HepG2 (cell line): Measurements from ENCODE around the gene AP1G1. TPM values are rescaled to one million over a fixed set of nuclear protein-coding genes. Genes with fewer than 3 reads are reported as not detected.
"Not testable (repeated sequence)": the region's sequence is repeated elsewhere in the genome, so short reads cannot be mapped to it uniquely, and the experiment has no call there.

Source experiments
- ATAC-seq: fragments of 200-7000 bp; cut with Tn5 transposase; 3 replicates; pipeline ENCODE4 v1.9.1; 2020; ENCODE audit warnings: mild to moderate bottlenecking, moderate library complexity
- BruUV-seq: library from RNA; stranded (reverse); fragments of 400-500 nt; replicated peaks from 2 replicates; lab custom pipeline; 2021; lab: Mats Ljungman, UMichigan
- CTCF ChIA-PET: fragments of 300-600 bp; formaldehyde crosslinking; extraction: SDS; loops from one replicate; lab custom pipeline; 2021; ENCODE audit warnings: low total read pairs, inconsistent platforms, low intra/inter-chr PET ratio; lab: Yijun Ruan, JAX
- POLR2A ChIA-PET: fragments of 350-600 bp; sonication (Branson Sonifier 250); formaldehyde crosslinking; loops from one replicate; lab custom pipeline; 2020; ENCODE audit warnings: antibody characterized with exemption, inconsistent platforms; lab: Yijun Ruan, JAX
- DNase-seq: peaks from one replicate; pipeline ENCODE4 v3.0.0-alpha.2; 2015; ENCODE audit warnings: low spot score
- FAIRE-seq: peaks from 3 replicates; lab custom pipeline; 2011; peaks lifted over from hg19 to GRCh38; lab: Jason Lieb, UNC
- H2AFZ ChIP-seq: one replicate; pipeline ENCODE4 v1.6.1; 2011; ENCODE audit warnings: low read length, inconsistent platforms
- H3K27ac ChIP-seq: fragments of 300-600 bp; 3 replicates; pipeline ENCODE4 v1.8.0; 2011; ENCODE audit warnings: mixed run types, mild to moderate bottlenecking, mixed read lengths, low read length, inconsistent platforms; ENCODE audit not compliant: insufficient read depth; ENCODE audit errors: extremely low read length
- H3K27me3 ChIP-seq, 2 experiments: fragments of 200-600 bp in 1 of 2; 2 replicates in 1 of 2; 3 replicates in 1 of 2; pipeline versions ENCODE4 v1.6.0 to v1.8.0; 2011; ENCODE audit warnings: low read length in 2 of 2, mild to moderate bottlenecking in 2 of 2, moderate library complexity in 2 of 2, inconsistent platforms in 1 of 2; ENCODE audit not compliant: insufficient read depth in 2 of 2, control insufficient read depth in 1 of 2
- H3K36me3 ChIP-seq, 2 experiments: fragments of 200-600 bp in 1 of 2; replicated peaks in 1 of 2; 2 replicates in 1 of 2; 3 replicates in 1 of 2; pipeline versions ENCODE4 v1.5.1 to v1.8.0; 2011; ENCODE audit warnings: low read length in 2 of 2, inconsistent platforms in 1 of 2; ENCODE audit not compliant: insufficient read depth in 2 of 2, control insufficient read depth in 1 of 2
- H3K4me1 ChIP-seq: 2 replicates; pipeline ENCODE4 v1.5.1; 2012; ENCODE audit warnings: low read length, inconsistent platforms; ENCODE audit not compliant: insufficient read depth
- H3K4me2 ChIP-seq: 2 replicates; pipeline ENCODE4 v1.6.0; 2011; ENCODE audit warnings: low read depth, low read length, inconsistent platforms
- H3K4me3 ChIP-seq, 3 experiments: fragments of 200-600 bp in 1 of 3; sonication (generic), shearing (Covaris generic) in 1 of 3; replicated peaks in 1 of 3; 2 replicates each; pipeline ENCODE4 v1.5.1; 2011 to 2016; ENCODE audit warnings: low read length in 3 of 3, inconsistent platforms in 2 of 3, low read depth in 2 of 3, mild to moderate bottlenecking in 2 of 3, control low read depth in 1 of 3, mixed read lengths in 1 of 3; ENCODE audit not compliant: insufficient read depth in 1 of 3
- H3K79me2 ChIP-seq: one replicate; pipeline ENCODE4 v1.6.1; 2011; ENCODE audit warnings: low read length, inconsistent platforms; ENCODE audit not compliant: insufficient read depth
- H3K9ac ChIP-seq: 2 replicates; pipeline ENCODE4 v1.6.0; 2011; ENCODE audit warnings: mild to moderate bottlenecking, low read depth, low read length, inconsistent platforms; ENCODE audit not compliant: insufficient read depth
- H3K9me3 ChIP-seq: 2 replicates; pipeline ENCODE4 v1.5.1; 2012; ENCODE audit warnings: mild to moderate bottlenecking, low read length
- H4K20me1 ChIP-seq: 2 replicates; pipeline ENCODE4 v1.6.0; 2011; ENCODE audit warnings: inconsistent platforms, mild to moderate bottlenecking, low read length, moderate library complexity; ENCODE audit not compliant: insufficient read depth
- CBX1 ChIP-seq: IDR thresholded peaks from one replicate; pipeline ENCODE4 v1.6.1; 2016; ENCODE audit warnings: antibody characterized with exemption, low read depth
- FIP1L1 ChIP-seq: fragments of 200-400 bp; formaldehyde crosslinking; IDR thresholded peaks from 2 replicates; pipeline ENCODE4 v1.6.1; 2018; ENCODE audit warnings: low read depth, mild to moderate bottlenecking, low read length, moderate library complexity, borderline replicate concordance; ENCODE audit not compliant: insufficient read depth
- FOXO1 ChIP-seq: sonication (generic); formaldehyde crosslinking; IDR thresholded peaks from 2 replicates; pipeline ENCODE4 v1.4.0; 2020; ENCODE audit warnings: missing genetic modification reagents
- ISL2 ChIP-seq: sonication (generic); formaldehyde crosslinking; IDR thresholded peaks from 2 replicates; pipeline ENCODE4 v1.5.0; 2020; ENCODE audit warnings: missing genetic modification reagents
- KLF16 ChIP-seq, 2 experiments: sonication (generic) in 1 of 2; formaldehyde crosslinking in 1 of 2; IDR thresholded peaks; 2 replicates each; pipeline versions ENCODE4 v1.6.1 to v1.8.0; 2016 to 2023; ENCODE audit warnings: missing genetic modification reagents in 2 of 2, missing compliant biosample characterization in 1 of 2
- NR2F1 ChIP-seq, 2 experiments: fragments of 450-650 bp in 1 of 2; formaldehyde crosslinking in 1 of 2; IDR thresholded peaks; 2 replicates each; pipeline versions ENCODE4 v1.5.0 to v1.6.1; 2016 to 2020; ENCODE audit warnings: mild to moderate bottlenecking in 1 of 2, missing compliant biosample characterization in 1 of 2, missing genetic modification reagents in 1 of 2, moderate library complexity in 1 of 2
- RBFOX2 ChIP-seq: fragments of 200-400 bp; formaldehyde crosslinking; IDR thresholded peaks from 2 replicates; pipeline ENCODE4 v1.6.1; 2017; ENCODE audit warnings: low read depth, mild to moderate bottlenecking, low read length
- SMAD3 ChIP-seq: sonication (generic); formaldehyde crosslinking; IDR thresholded peaks from 2 replicates; pipeline ENCODE4 v1.4.0; 2020; ENCODE audit warnings: missing genetic modification reagents
- SMARCC2 ChIP-seq: fragments of 450-650 bp; IDR thresholded peaks from 2 replicates; pipeline ENCODE4 v1.6.1; 2017; ENCODE audit warnings: antibody characterized with exemption, mild to moderate bottlenecking
- SPEN ChIP-seq: sonication (generic); formaldehyde crosslinking; IDR thresholded peaks from 2 replicates; pipeline ENCODE4 v1.5.1; 2020; ENCODE audit warnings: low read depth, mild to moderate bottlenecking, missing genetic modification reagents
- XRCC5 ChIP-seq: fragments of 200-400 bp; formaldehyde crosslinking; optimal IDR thresholded peaks from 2 replicates; pipeline ENCODE3; 2017; ENCODE audit warnings: mild to moderate bottlenecking, low read length
- ZNF260 ChIP-seq: sonication (generic); formaldehyde crosslinking; IDR thresholded peaks from 2 replicates; pipeline ENCODE4 v1.4.0; 2020; ENCODE audit warnings: missing genetic modification reagents, low read depth, mild to moderate bottlenecking, borderline replicate concordance
- ZNF737 ChIP-seq: sonication (generic); formaldehyde crosslinking; IDR thresholded peaks from 2 replicates; pipeline ENCODE4 v1.5.0; 2020; ENCODE audit warnings: missing genetic modification reagents, mild to moderate bottlenecking, borderline replicate concordance
- ZSCAN31 ChIP-seq: sonication (generic); formaldehyde crosslinking; IDR thresholded peaks from 2 replicates; pipeline ENCODE4 v1.5.0; 2020; ENCODE audit warnings: low read depth, mild to moderate bottlenecking, missing genetic modification reagents
- WGBS: methylation state at CpG from one replicate; pipeline ENCODE4 v1.1.6; 2017; ENCODE audit warnings: low lambda C conversion rate; 5-methylcytosine and 5-hydroxymethylcytosine counted together
- in situ Hi-C: cut with HindIII; loops from 2 replicates; pipeline ENCODE4 v1.10.0; 2017; ENCODE audit warnings: low pct_unique_long_range_greater_than_20kb; ENCODE audit not compliant: extremely low pct_ligation_motif_present
- intact Hi-C: fragments of 100-400 bp; cut with micrococcal nuclease; formaldehyde crosslinking; loops from one replicate; pipeline ENCODE4 v1.10.0; 2022; ENCODE audit not compliant: unreplicated experiment
- polyA plus RNA-seq, 8 experiments: library from polyadenylated mRNA; depleted of rRNA in 3 of 8; stranded (reverse) in 7 of 8; unstranded in 1 of 8; fragments of >200 nt; fragmentation: Illumina TruSeq in 4 of 8; extraction: Trizol in 4 of 8; gene quantifications; 2 replicates each; pipeline versions ENCODE4 v1.2.1 to v1.2.3, GENCODE V29; 2011 to 2016; ENCODE audit warnings: low read depth in 4 of 8, missing spikeins in 1 of 8, mixed read lengths in 1 of 8; ENCODE audit not compliant: insufficient read depth in 1 of 8
- total RNA-seq, 5 experiments: library from RNA; depleted of rRNA; stranded (reverse); fragments of >200 nt; fragmentation: Illumina TruSeq; extraction: Trizol; gene quantifications; 2 replicates each; pipeline ENCODE4 v1.2.3, GENCODE V29; 2016; ENCODE audit warnings: low read depth in 1 of 5
- TF ChIP-seq, protein P1 (sequence below): sonication (generic); formaldehyde crosslinking; IDR thresholded peaks from 2 replicates; pipeline ENCODE4 v1.4.0; 2020; ENCODE audit warnings: missing genetic modification reagents
- TF ChIP-seq, protein P2 (sequence below): sonication (generic); formaldehyde crosslinking; IDR thresholded peaks from 2 replicates; pipeline ENCODE4 v1.4.0; 2020; ENCODE audit warnings: missing genetic modification reagents

Gene AP1G1
- total and polyA plus RNA-seq, 2 of the 13 experiments (the other 11 are each of a cell fraction or from before 2014, with no cell fraction given), result 62.2 to 66.2 TPM

DNA sequence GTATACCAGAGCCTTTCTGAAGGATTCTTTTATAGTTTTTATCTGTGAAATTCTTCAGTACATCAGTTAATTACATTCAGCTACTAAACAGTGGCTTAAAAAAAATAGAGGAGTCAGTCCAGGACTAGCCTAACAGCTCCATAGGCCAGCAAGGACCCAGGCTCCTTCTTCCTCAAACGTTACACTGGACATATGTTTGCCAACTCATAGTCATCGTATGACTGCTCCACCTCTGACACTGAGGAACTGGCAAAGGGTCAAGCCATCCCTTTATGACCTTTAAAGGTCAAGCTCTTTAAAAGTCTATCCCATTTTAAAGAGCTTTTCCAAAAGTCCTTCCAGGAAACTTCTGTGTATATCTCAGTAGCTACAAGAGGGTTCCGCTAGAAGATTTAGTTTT, 120.8 kb downstream of the AP1G1 start:
- no peak for FAIRE-seq
- no peaks in the 10 kb centered on the region for H3K9me3 ChIP-seq
- POLR2A ChIA-PET, result no interaction called here
- intact Hi-C loops, result no loop called here
- H3K27ac ChIP-seq, result no peak overlapping the region
- no peak for TF ChIP-seq KLF16 (CRISPR knock-in tag; IDR thresholded peaks at IDR 0.05)
- no peak for TF ChIP-seq RBFOX2
- no peak for TF ChIP-seq ZNF737 (CRISPR knock-in tag)
- TF ChIP-seq ISL2, result no peak
- TF ChIP-seq NR2F1 (CRISPR knock-in tag; IDR thresholded peaks at IDR 0.05), result no peak
- TF ChIP-seq XRCC5, result no peak
- TF ChIP-seq, protein P1, sequence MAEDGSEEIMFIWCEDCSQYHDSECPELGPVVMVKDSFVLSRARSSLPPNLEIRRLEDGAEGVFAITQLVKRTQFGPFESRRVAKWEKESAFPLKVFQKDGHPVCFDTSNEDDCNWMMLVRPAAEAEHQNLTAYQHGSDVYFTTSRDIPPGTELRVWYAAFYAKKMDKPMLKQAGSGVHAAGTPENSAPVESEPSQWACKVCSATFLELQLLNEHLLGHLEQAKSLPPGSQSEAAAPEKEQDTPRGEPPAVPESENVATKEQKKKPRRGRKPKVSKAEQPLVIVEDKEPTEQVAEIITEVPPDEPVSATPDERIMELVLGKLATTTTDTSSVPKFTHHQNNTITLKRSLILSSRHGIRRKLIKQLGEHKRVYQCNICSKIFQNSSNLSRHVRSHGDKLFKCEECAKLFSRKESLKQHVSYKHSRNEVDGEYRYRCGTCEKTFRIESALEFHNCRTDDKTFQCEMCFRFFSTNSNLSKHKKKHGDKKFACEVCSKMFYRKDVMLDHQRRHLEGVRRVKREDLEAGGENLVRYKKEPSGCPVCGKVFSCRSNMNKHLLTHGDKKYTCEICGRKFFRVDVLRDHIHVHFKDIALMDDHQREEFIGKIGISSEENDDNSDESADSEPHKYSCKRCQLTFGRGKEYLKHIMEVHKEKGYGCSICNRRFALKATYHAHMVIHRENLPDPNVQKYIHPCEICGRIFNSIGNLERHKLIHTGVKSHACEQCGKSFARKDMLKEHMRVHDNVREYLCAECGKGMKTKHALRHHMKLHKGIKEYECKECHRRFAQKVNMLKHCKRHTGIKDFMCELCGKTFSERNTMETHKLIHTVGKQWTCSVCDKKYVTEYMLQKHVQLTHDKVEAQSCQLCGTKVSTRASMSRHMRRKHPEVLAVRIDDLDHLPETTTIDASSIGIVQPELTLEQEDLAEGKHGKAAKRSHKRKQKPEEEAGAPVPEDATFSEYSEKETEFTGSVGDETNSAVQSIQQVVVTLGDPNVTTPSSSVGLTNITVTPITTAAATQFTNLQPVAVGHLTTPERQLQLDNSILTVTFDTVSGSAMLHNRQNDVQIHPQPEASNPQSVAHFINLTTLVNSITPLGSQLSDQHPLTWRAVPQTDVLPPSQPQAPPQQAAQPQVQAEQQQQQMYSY, result no peak
- no peak for TF ChIP-seq SMAD3 (CRISPR knock-in tag)
- TF ChIP-seq ZNF260 (CRISPR knock-in tag), result no peak
- no peak for TF ChIP-seq SMARCC2
- no peak for TF ChIP-seq FIP1L1
- no peak for TF ChIP-seq FOXO1 (CRISPR knock-in tag)
- no peak for TF ChIP-seq SPEN
- no peak for TF ChIP-seq CBX1
- TF ChIP-seq, protein P2, sequence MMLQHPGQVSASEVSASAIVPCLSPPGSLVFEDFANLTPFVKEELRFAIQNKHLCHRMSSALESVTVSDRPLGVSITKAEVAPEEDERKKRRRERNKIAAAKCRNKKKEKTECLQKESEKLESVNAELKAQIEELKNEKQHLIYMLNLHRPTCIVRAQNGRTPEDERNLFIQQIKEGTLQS (CRISPR knock-in tag), result no peak
- no peak for TF ChIP-seq ZSCAN31 (CRISPR knock-in tag)
- TF ChIP-seq, all 625 proteins: peak for 0
- no peaks in the 10 kb centered on the region for H3K4me1 ChIP-seq
- WGBS, result 75% methylated on average over 3 of the region's 3 CpGs
- no peak overlapping the region for H2AFZ ChIP-seq
- DNase-seq (no peak), ATAC-seq (no peak)
- no peaks in the 10 kb centered on the region for H3K79me2 ChIP-seq
- peaks cover 10 to 55% of the 10 kb centered on the region in 2 experiments for H3K36me3 ChIP-seq
- CTCF ChIA-PET, result no interaction called here
- in situ Hi-C loops, result no loop called here
- H3K4me2 ChIP-seq, result no peak overlapping the region
- no peak overlapping the region for H3K9ac ChIP-seq
- no peak overlapping the region for H3K4me3 ChIP-seq
- H4K20me1 ChIP-seq, result no peaks in the 10 kb centered on the region
- H3K27me3 ChIP-seq, result no peaks in the 10 kb centered on the region
- BruUV-seq, result no TSS peak

DNA sequence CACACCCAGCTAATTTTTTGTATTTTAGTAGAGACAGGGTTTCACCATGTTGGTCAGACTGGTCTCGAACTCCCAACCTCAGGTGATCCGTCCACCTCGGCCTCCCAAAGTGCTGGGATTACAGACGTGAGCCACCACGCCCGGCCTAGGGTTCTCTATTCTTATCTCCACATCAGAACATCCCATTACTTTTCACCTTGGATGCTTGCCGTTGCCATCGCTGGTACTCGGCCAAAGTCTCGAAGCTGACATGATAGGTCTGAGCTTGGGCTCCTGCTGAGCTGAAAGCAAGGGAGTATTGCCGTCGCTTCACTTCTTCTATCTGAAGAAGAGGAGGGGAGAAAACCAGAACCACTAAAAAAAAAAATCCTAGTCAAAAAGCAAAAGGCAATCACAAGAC, 124.4 kb downstream of the AP1G1 start:
- H4K20me1 ChIP-seq, DNase-seq, H3K79me2 ChIP-seq, H3K9me3 ChIP-seq, in situ Hi-C loops, H3K27ac ChIP-seq, POLR2A ChIA-PET, H3K4me2 ChIP-seq, CTCF ChIA-PET, intact Hi-C loops, BruUV-seq, H3K27me3 ChIP-seq, H3K9ac ChIP-seq, H3K4me1 ChIP-seq, H3K4me3 ChIP-seq, H2AFZ ChIP-seq, ATAC-seq, FAIRE-seq: not testable (repeated sequence)
- WGBS, result 99% methylated on average over 12 of the region's 12 CpGs
- peaks cover 8 to 45% of the 10 kb centered on the region in 2 experiments for H3K36me3 ChIP-seq
